ENCODE data around the gene IL18BP. TPM values are rescaled to one million over a fixed set of nuclear protein-coding genes. Genes with fewer than 3 reads are reported as not detected.

The IL18BP gene
- total and polyA plus RNA-seq, 2 of the 13 experiments (the other 11 are each of a cell fraction or from before 2014, with no cell fraction given): 4.1 to 12.8 TPM

GRCh38 chr11:71991494-71991893 lies 7.2 kb upstream of the IL18BP start (continued):
- TF ChIP-seq ZNF136 (CRISPR knock-in tag; IDR thresholded peaks at IDR 0.05; ENCODE audit: low read depth): no peak
- no peak for TF ChIP-seq SOX6 (IDR thresholded peaks at IDR 0.05)
- TF ChIP-seq SOX6 (CRISPR knock-in tag; IDR thresholded peaks at IDR 0.05): no peak
- no peak for TF ChIP-seq GZF1 (CRISPR knock-in tag; IDR thresholded peaks at IDR 0.05)
- no peak for TF ChIP-seq ZNF569 (CRISPR knock-in tag; IDR thresholded peaks at IDR 0.05; ENCODE audit: borderline replicate concordance)
- TF ChIP-seq XRCC5 (optimal IDR thresholded peaks at IDR 0.05; ENCODE audit: low read length): no peak

- WGBS (ENCODE audit: low lambda C conversion rate): 97% methylated on average over 3 of the region's 3 CpGs
- Histone ChIP-seq H3K4me1 (ENCODE audit: insufficient read depth, low read length) (no peaks in the 10 kb centered on the region), H4K20me1 (ENCODE audit: insufficient read depth, low read length) (no peaks in the 10 kb centered on the region), H3K9ac (ENCODE audit: insufficient read depth, low read depth, low read length) (no peak overlapping the region), H3K27me3 (ENCODE audit: control insufficient read depth in 1 of 2, insufficient read depth in 2 of 2, low read length in 2 of 2) (no peaks in the 10 kb centered on the region), H3K9me3 (ENCODE audit: low read length) (no peaks in the 10 kb centered on the region), H3K4me3 (replicated peaks in 1 of 3; ENCODE audit: insufficient read depth in 1 of 3, low read depth in 2 of 3, low read length in 3 of 3) (no peak overlapping the region), H3K4me2 (ENCODE audit: low read depth, low read length) (no peak overlapping the region), H2AFZ (ENCODE audit: low read length) (no peak overlapping the region), H3K79me2 (ENCODE audit: insufficient read depth, low read length) (no peaks in the 10 kb centered on the region), H3K36me3 (replicated peaks in 1 of 2; ENCODE audit: control insufficient read depth in 1 of 2, insufficient read depth in 2 of 2, low read length in 2 of 2) (peaks cover 9 to 37% of the 10 kb centered on the region in 2 experiments), H3K27ac (ENCODE audit: extremely low read length, insufficient read depth, low read length) (no peak overlapping the region)
- no peak for ATAC-seq
- CTCF ChIA-PET (ENCODE audit: low intra/inter-chr PET ratio, low total read pairs): no interaction called here
- no peak for FAIRE-seq
- BruUV-seq (replicated peaks): no TSS peak
- POLR2A ChIA-PET: no interaction called here
- in situ Hi-C loops (cut with HindIII; ENCODE audit: extremely low pct_ligation_motif_present, low pct_unique_long_range_greater_than_20kb): no loop called here
- DNase-seq (ENCODE audit: low spot score): no peak
- intact Hi-C loops (cut with micrococcal nuclease; ENCODE audit: unreplicated experiment): no loop called here
- TF ChIP-seq SALL2 (CRISPR knock-in tag; IDR thresholded peaks at IDR 0.05) (no peak), RORA (CRISPR knock-in tag; IDR thresholded peaks at IDR 0.05) (no peak), ZSCAN9 (CRISPR knock-in tag; IDR thresholded peaks at IDR 0.05; ENCODE audit: borderline replicate concordance) (no peak), MIER2 (CRISPR knock-in tag; IDR thresholded peaks at IDR 0.05) (no peak), RARG (CRISPR knock-in tag; IDR thresholded peaks at IDR 0.05; ENCODE audit: low read depth) (no peak), ZNF713 (CRISPR knock-in tag; IDR thresholded peaks at IDR 0.05) (no peak), ZNF562 (CRISPR knock-in tag; IDR thresholded peaks at IDR 0.05; ENCODE audit: borderline replicate concordance) (no peak), E2F1 (CRISPR knock-in tag; IDR thresholded peaks at IDR 0.05) (no peak), TOE1 (CRISPR knock-in tag; IDR thresholded peaks at IDR 0.05) (no peak), ZNF770 (CRISPR knock-in tag; IDR thresholded peaks at IDR 0.05) (no peak), ZNF614 (CRISPR knock-in tag; IDR thresholded peaks at IDR 0.05; ENCODE audit: borderline replicate concordance) (no peak), ZNF430 (CRISPR knock-in tag; IDR thresholded peaks at IDR 0.05) (no peak), FOXJ3 (CRISPR knock-in tag; IDR thresholded peaks at IDR 0.05; ENCODE audit: borderline replicate concordance) (no peak), ZC3H4 (CRISPR knock-in tag; IDR thresholded peaks at IDR 0.05; ENCODE audit: borderline replicate concordance) (no peak), MNT (IDR thresholded peaks at IDR 0.05) (no peak)
Observed at GRCh38 chr11:71992136-71992730, 6.5 kb upstream of the IL18BP start.
